ENCODE data around the gene SH3BP5L.

The SH3BP5L gene

DNA sequence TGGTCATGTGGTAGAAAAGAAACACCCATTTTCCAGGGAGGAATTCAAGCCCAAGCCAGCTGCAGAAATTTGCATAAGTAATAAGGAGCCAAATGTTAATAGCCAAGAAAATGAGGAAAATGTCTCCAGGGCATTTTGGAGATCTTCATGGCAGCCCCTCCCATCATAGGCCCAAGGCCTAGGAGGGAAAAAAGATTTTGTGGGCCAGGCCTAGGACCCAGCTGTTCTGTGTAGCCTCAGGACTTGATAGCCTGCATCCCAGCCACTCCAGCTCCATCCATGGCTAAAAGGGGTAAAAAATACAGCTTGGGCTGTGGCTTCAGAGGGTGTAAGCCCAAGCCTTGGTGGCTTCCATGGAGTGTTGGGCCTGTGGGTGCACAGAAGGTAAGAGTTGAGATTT lies 48.7 kb downstream of the SH3BP5L start:
- Histone ChIP-seq H3K36me3 (ENCODE audit: control insufficient read depth in 2 of 2, insufficient read depth in 2 of 2, low read length in 2 of 2) (no peaks in the 10 kb centered on the region), H3K4me1 (ENCODE audit: control insufficient read depth, insufficient read depth, low read length) (no peaks in the 10 kb centered on the region)

GRCh38 chr1:248775441-248775840 lies 50.3 kb downstream of the SH3BP5L start:
- H3K27ac ChIP-seq (ENCODE audit: low read length), result no peak overlapping the region
- no peak overlapping the region for H3K9ac ChIP-seq (ENCODE audit: low read length in 2 of 2)
- no peaks in the 10 kb centered on the region for H3K9me3 ChIP-seq (ENCODE audit: control insufficient read depth in 2 of 2, low read length in 2 of 2)
- no peaks in the 10 kb centered on the region for H3K36me3 ChIP-seq (ENCODE audit: control insufficient read depth in 2 of 2, insufficient read depth in 2 of 2, low read length in 2 of 2)
- no peak overlapping the region for H3K4me3 ChIP-seq (ENCODE audit: low read length in 2 of 2)
- H3K4me1 ChIP-seq (ENCODE audit: control insufficient read depth, insufficient read depth, low read length), result no peaks in the 10 kb centered on the region
- no peaks in the 10 kb centered on the region for H3K27me3 ChIP-seq (ENCODE audit: control insufficient read depth in 1 of 2, insufficient read depth in 2 of 2, low read length in 2 of 2)

More for the DNA sequence above, 48.7 kb downstream of the SH3BP5L start:
- Histone ChIP-seq H3K9ac (ENCODE audit: low read length in 2 of 2) (no peak overlapping the region), H3K9me3 (ENCODE audit: control insufficient read depth in 2 of 2, low read length in 2 of 2) (peaks cover 4% of the 10 kb centered on the region in 2 donors), H3K27ac (ENCODE audit: low read length) (no peak overlapping the region), H3K27me3 (ENCODE audit: control insufficient read depth in 1 of 2, insufficient read depth in 2 of 2, low read length in 2 of 2) (no peaks in the 10 kb centered on the region), H3K4me3 (ENCODE audit: low read length in 2 of 2) (no peak overlapping the region)
